HG03571 (cell line): ENCODE measurements around the gene CNNM3.
A peak's percentile ranks its signal among the peaks of the same experiment; 100 is the strongest.
"Not testable (repeated sequence)": the region's sequence is repeated elsewhere in the genome, so short reads cannot be mapped to it uniquely, and the experiment has no call there.

Source experiments
- ATAC-seq: cut with Tn5 transposase; IDR thresholded peaks from one replicate; pipeline ENCODE4 v1.9.1; 2021; ENCODE audit not compliant: unreplicated experiment

CNNM3 gene

GRCh38 chr2:96860065-96861029, 44.3 kb downstream of the CNNM3 start:
- no peak for ATAC-seq

- no peak for ATAC-seq
Observed at GRCh38 chr2:96861074-96861473, 45.0 kb downstream of the CNNM3 start.

- not testable (repeated sequence) for ATAC-seq
Observed at GRCh38 chr2:96863056-96863455, 47.0 kb downstream of the CNNM3 start.

DNA sequence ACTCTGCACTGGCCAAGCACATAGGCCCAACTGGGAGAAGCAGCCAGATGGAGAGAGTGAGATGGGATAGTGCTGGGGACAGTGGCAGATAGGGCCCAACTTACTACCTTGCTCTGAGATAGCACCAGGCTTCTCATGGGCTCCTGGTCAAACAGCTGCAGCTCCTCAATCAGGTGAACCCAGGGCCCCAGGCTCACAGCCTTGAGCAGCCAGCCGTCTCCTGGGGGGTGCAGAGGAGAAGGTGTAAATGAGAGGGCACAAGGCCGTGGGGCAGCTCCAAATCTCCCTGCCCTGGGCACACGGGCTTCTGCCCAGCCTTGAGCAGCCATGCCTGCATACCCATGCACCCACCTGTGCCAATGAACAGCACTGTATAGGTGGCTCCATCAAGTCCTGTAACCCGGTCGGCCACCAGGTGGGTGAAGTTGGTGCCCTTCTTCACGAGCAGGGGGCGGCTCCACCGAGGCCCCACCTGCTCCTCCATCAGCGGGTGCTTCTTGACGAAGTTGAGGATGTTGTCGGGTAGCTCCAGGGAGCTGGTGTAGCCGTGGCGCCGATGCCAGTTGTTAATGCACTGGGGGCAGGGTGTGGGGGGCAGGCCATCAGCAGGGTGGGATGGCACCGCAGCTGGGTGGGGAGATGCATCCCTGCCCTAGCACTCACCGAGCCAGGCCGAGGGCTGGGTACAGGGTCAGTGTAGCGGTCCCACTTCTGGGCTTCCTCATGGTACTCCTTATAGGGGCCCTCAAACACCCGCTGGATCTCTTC, 47.7 kb downstream of the CNNM3 start:
- ATAC-seq = no peak

- ATAC-seq = no peak
Observed at GRCh38 chr2:96864343-96865091, 48.4 kb downstream of the CNNM3 start.

GRCh38 chr2:96865654-96866053, 49.6 kb downstream of the CNNM3 start:
- ATAC-seq = no peak

DNA sequence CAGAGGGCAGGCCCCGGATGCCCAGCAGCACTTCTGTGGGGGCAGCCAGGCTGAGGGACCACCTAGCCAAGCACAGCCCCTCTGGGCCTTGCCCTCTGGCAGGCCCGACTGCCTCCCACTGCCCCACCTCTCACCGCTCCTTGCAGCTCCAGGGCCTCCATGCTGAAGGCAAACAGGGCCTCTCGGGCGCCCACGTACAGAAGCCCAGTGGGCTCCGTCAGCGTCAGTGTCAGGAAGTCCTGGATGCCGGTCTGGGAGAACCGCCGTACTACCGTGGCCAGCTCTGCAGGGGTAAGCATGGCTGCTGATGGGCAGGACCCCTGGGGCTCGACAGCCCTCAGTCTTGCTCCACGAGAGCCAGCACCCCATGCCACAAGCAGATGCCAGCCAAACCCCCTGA, 50.1 kb downstream of the CNNM3 start:
- ATAC-seq = no peak

- ATAC-seq = no peak
Observed at GRCh38 chr2:96866586-96866985, 50.5 kb downstream of the CNNM3 start.

DNA sequence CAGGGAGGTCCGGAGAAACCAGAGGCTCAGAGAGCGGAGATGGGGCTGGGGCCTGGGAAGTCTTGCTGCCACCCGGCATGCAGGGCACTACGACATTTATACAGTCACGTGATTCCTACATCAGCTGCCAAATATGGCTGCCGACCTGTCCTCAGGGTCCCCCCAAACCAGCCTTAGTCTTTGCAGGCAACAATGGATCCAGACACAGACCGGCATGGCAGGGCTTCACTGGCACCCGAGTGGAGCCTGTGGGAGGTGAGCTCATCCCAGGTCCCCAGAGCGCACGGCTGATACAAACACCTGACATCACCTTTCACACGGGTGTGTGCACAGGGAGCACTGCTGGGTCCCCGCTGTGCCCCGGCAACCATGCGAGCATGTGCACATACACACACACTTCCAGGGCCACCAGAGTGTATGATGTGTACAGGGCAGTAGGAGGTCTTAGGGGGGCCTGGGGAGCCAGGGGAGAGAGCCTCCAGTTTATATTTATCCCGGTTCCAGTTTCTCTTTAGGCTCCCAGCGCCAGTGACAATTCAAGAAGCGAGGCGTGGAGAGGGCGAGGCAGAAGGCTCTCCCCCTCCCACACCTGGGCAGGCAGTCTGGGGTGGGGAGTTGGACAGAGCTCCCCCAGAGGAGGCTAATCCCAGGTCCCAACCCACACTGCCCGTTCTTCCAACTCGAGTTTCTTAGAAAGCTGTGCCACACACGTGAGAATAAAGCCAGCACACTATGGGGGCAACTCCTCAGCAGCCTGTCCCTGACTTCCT, 51.1 kb downstream of the CNNM3 start:
- ATAC-seq = no peak

GRCh38 chr2:96867756-96868554, 51.9 kb downstream of the CNNM3 start:
- ATAC-seq = no peak

GRCh38 chr2:96868555-96869280, 52.6 kb downstream of the CNNM3 start:
- ATAC-seq = peak; percentile 43

- ATAC-seq = no peak
Observed at GRCh38 chr2:96869281-96869821, 53.3 kb downstream of the CNNM3 start.

- no peak for ATAC-seq
Observed at GRCh38 chr2:96869822-96870625, 54.0 kb downstream of the CNNM3 start, which contains the start of gene SEMA4C. TSS of gene SEMA4C (minus strand) at chr2:96870080. CDS start at chr2:96867886, 2,194 bp downstream.

- no peak for ATAC-seq
Observed at GRCh38 chr2:96870626-96871255, 54.7 kb downstream of the CNNM3 start.

GRCh38 chr2:96872591-96873349, 56.7 kb downstream of the CNNM3 start:
- no peak for ATAC-seq

- no peak for ATAC-seq
Observed at GRCh38 chr2:96873651-96874096, 57.6 kb downstream of the CNNM3 start.
